ENCODE measurements around the gene C1orf141. TPM values are rescaled to one million over a fixed set of nuclear protein-coding genes. Genes with fewer than 3 reads are reported as not detected.
A peak's percentile ranks its signal among the peaks of the same experiment; 100 is the strongest.

Gene C1orf141
- total RNA-seq, 4 donors from 2014 or later, result not detected

DNA sequence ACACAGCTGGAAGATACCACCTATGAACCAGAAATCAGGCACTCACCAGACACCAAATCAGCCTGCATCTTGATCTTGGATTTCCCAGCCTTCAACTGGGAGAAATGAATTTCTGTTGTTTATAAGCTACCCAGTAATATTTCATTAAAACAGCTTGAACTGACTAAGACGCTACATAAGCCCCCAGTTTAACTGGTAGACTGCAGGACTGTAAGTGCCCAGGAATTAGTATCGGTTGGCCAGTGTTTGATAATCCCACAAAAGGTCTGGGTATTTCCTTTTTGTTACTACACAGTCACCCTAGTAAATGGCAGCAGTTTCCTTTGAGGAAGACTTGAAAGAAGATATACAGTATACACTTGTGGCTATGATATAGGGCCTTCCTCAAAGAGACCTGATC is 73.5 kb downstream of the C1orf141 start:
- TF ChIP-seq, protein P1, sequence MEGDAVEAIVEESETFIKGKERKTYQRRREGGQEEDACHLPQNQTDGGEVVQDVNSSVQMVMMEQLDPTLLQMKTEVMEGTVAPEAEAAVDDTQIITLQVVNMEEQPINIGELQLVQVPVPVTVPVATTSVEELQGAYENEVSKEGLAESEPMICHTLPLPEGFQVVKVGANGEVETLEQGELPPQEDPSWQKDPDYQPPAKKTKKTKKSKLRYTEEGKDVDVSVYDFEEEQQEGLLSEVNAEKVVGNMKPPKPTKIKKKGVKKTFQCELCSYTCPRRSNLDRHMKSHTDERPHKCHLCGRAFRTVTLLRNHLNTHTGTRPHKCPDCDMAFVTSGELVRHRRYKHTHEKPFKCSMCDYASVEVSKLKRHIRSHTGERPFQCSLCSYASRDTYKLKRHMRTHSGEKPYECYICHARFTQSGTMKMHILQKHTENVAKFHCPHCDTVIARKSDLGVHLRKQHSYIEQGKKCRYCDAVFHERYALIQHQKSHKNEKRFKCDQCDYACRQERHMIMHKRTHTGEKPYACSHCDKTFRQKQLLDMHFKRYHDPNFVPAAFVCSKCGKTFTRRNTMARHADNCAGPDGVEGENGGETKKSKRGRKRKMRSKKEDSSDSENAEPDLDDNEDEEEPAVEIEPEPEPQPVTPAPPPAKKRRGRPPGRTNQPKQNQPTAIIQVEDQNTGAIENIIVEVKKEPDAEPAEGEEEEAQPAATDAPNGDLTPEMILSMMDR (IDR thresholded peaks at IDR 0.05), result no peak
- TF ChIP-seq POLR2A (IDR thresholded peaks at IDR 0.05), result no peak
- WGBS, 2 donors, result 86 to 92% methylated on average over 2 of the region's 2 CpGs
- intact Hi-C loops (cut with DNase I; ENCODE audit: low total_unique reads), result no loop called here
- no peak overlapping the region for H3K4me3 ChIP-seq (ENCODE audit: low read depth, poor library complexity, severe bottlenecking)
- DNase-seq (ENCODE audit: low spot score in 2 of 2), result no peak

GRCh38 chr1:67060811-67061218 is 74.0 kb downstream of the C1orf141 start:
- intact Hi-C loops (cut with DNase I; ENCODE audit: low total_unique reads), result no loop called here
- peak in 1 of 2 donors; percentile 24 for DNase-seq (ENCODE audit: low spot score in 2 of 2)
- no peak overlapping the region for H3K4me3 ChIP-seq (ENCODE audit: low read depth, poor library complexity, severe bottlenecking)
- 66 to 69% methylated on average over 2 of the region's 2 CpGs for WGBS, 2 donors
- TF ChIP-seq POLR2A (IDR thresholded peaks at IDR 0.05), result no peak
- TF ChIP-seq, protein P1 (IDR thresholded peaks at IDR 0.05), result no peak

GRCh38 chr1:67059346-67059745 is 75.4 kb downstream of the C1orf141 start:
- 69 to 89% methylated on average over 1 of the region's 1 CpG for WGBS, 2 donors
- intact Hi-C loops (cut with DNase I; ENCODE audit: low total_unique reads), result no loop called here
- no peak for TF ChIP-seq POLR2A (IDR thresholded peaks at IDR 0.05)
- TF ChIP-seq, protein P1 (IDR thresholded peaks at IDR 0.05), result no peak
- DNase-seq (ENCODE audit: low spot score in 2 of 2), result no peak
- H3K4me3 ChIP-seq (ENCODE audit: low read depth, poor library complexity, severe bottlenecking), result no peak overlapping the region

DNA sequence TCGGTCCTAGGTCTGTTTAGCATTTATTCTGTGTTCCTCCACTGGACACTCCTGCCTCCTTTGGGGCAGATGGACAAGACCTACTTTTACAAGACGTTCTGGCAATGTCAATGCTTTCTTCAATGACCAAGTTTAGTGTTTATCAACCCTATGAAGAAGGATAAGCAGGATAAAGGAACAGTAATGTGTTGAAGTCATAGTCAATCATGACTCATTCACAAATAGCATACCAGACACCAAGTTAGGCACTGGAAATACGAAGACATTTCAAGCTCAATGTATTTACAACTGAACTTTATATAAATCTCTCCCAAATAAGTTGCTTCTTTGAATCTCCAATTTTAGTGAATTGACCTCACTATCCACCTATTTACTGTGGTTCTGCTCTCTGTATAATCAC is 76.0 kb downstream of the C1orf141 start:
- WGBS, 2 donors, result 72 to 76% methylated on average over 3 of the region's 3 CpGs
- no peak for DNase-seq (ENCODE audit: low spot score in 2 of 2)
- TF ChIP-seq POLR2A (IDR thresholded peaks at IDR 0.05), result no peak
- TF ChIP-seq, protein P1 (IDR thresholded peaks at IDR 0.05), result no peak
- H3K4me3 ChIP-seq (ENCODE audit: low read depth, poor library complexity, severe bottlenecking), result no peak overlapping the region
- intact Hi-C loops (cut with DNase I; ENCODE audit: low total_unique reads), result no loop called here

GRCh38 chr1:67058242-67058641 is 76.5 kb downstream of the C1orf141 start:
- H3K4me3 ChIP-seq (ENCODE audit: low read depth, poor library complexity, severe bottlenecking), result no peak overlapping the region
- no peak for DNase-seq (ENCODE audit: low spot score in 2 of 2)
- 83 to 87% methylated on average over 1 of the region's 1 CpG for WGBS, 2 donors
- no peak for TF ChIP-seq POLR2A (IDR thresholded peaks at IDR 0.05)
- TF ChIP-seq, protein P1 (IDR thresholded peaks at IDR 0.05), result no peak
- intact Hi-C loops (cut with DNase I; ENCODE audit: low total_unique reads), result no loop called here
